Measurements from ENCODE around the gene ANKS4B.

DNA sequence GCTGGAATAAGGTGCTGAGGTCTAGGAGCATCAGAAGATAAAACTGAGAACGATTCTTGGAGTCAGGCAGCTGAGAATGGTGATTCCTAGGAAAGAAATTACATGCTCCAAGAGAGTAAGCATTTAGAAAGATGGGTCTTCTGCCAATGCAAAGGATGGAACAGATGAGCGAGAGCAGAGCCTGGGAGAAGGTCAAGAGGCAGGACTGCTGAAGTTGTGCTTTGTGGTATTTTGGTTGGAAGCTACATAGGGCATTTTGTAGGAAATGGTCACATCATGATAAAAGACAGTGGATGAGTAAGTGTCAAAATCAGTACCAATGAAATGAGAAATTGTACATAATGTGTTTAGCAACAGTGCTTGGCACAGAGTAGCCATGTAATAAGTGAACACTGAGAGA lies 46.0 kb downstream of the ANKS4B start:
- TF ChIP-seq POLR2A (IDR thresholded peaks at IDR 0.05; ENCODE audit: low read length), result no peak
- no peak for TF ChIP-seq GATA1 (IDR thresholded peaks at IDR 0.05; ENCODE audit: low read depth, low read length)
